GM19043 (cell line): Measurements from ENCODE around the gene MS4A18.

Experiments used
- ATAC-seq: cut with Tn5 transposase; IDR thresholded peaks from one replicate; pipeline ENCODE4 v1.9.1; 2021; ENCODE audit warnings: low read depth; ENCODE audit not compliant: unreplicated experiment

Gene MS4A18

GRCh38 chr11:60764879-60765278 lies 40.4 kb downstream of the MS4A18 start:
- ATAC-seq: peak; percentile 41

- no peak for ATAC-seq
Measured at GRCh38 chr11:60765355-60765754, 40.8 kb downstream of the MS4A18 start.

- no peak for ATAC-seq
Measured at GRCh38 chr11:60766547-60766946, 42.0 kb downstream of the MS4A18 start.

DNA sequence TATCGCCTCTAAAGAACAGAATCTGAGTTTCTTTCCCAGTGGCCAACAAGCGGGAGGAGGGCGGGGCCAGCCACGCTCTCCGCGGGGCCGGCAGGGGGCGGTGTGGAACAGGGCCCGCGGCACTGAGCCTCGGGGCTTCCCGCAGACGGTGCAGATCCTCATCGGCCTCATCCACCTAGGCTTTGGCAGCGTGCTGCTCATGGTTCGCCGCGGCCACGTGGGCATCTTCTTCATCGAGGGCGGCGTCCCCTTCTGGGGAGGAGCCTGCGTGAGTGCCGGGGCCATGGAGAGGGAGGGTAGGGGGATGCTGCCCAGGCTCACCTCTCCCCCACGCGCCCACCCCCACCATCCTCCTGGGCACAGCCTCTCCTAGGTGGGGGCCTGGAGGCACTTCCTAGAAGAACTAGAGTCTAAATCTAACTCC lies 42.9 kb downstream of the MS4A18 start:
- ATAC-seq: no peak

GRCh38 chr11:60768202-60768601 lies 43.7 kb downstream of the MS4A18 start:
- ATAC-seq: no peak

DNA sequence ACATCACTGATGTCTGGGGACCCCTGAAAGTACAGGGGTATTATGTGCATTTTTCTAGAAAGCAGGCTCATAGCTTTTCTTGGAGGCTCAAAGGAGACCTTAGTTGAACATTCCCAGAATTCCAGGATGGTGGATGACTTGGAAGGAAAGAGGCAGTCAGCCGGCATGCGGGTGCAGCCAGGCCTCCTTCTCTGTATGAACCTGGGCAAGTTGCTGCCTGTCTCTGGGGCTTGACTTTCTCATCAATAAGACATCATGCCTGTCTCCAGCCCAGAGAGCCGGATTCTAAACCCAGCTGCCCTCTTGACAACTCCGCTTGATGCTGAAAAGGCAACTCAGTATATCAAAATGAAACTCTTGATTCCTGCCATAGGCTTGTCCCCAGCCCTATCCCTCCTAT lies 44.8 kb downstream of the MS4A18 start:
- ATAC-seq: no peak

GRCh38 chr11:60769811-60770210 lies 45.3 kb downstream of the MS4A18 start:
- no peak for ATAC-seq

- no peak for ATAC-seq
Measured at GRCh38 chr11:60771146-60771545, 46.6 kb downstream of the MS4A18 start.

GRCh38 chr11:60771879-60772525 lies 47.5 kb downstream of the MS4A18 start:
- ATAC-seq: no peak

GRCh38 chr11:60772666-60773065 lies 48.1 kb downstream of the MS4A18 start:
- no peak for ATAC-seq

DNA sequence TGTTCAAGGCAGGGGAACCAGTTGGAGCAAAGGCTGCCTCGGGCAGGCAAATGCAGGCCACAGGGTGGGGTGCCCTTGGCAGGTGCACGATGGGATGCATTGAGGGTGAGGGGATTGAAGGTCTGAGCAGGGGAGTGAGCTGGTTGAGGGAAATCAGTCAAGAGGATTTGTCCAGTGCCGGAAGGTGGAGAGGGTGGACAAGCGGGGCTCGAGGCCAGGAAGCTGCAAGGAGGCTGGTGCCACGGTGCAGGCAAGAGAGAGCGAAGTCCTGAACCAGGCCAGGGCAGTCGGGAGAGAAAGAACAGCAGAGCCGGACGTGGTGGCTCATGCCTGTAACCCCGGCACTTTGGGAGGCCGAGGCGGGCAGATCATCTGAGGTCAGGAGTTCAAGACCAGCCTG lies 50.2 kb downstream of the MS4A18 start:
- no peak for ATAC-seq

DNA sequence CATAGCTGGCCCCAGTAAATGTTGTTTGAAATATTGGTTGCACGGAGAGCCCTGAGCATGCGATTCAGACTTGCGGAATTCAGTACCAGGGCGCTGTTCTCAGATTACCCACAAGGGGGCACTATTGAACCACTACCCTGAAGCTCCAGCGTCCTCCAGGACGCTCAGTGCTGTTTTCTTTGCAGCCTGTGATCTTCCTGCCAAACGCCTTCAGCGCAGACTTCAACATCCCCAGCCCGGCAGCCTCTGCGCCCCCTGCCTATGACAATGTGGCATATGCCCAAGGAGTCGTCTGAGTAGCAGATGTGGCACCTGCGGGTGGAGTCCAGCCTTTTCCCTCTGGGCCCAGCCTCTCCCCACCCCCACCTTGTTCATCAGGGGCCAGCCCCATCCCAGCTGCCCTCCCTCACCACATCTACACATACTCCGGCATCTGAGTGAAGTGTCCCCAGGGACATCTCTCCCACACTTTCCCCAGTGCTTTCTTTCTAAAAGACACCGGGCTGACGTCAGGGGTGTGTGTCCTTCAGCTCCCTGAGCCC lies 51.0 kb downstream of the MS4A18 start:
- ATAC-seq: peak; percentile 74

DNA sequence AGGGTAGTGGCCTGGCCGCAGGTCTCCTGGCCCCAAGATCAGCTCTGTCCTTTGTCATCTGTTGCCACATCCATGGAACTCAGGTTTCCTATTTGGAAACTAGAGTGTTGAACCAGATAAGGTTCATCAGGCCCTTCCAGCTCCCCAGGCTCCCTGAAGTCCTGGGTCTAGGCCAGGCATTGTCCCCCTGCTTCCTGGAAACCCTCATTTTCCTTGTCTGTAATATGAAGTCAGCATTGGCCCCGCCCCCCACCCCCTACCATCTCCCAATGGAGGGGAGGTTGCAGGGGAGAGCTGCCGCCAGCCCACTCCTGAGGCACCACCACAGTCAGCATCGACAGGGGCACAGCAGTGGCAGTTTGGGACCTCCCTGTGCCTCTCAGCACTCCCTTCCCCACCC lies 51.6 kb downstream of the MS4A18 start:
- ATAC-seq: no peak

DNA sequence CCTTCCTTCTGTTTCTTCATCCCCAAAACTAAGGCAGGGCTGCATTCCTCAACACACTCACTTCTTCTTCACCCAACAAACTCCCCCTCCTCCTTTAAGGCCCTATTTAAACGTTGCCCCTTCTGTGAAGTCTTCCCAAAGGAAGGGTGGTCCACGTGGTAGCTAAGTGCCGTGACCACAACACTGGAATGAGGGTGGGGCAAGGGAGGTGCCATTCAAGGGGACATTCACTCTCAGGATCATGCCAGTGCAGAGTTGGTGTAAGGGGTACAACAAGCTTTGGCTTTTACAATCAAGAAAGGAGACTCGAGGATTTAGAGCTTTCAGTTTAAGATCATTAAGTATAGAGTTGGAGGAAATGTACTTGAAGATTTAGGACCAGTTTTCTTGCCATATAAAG lies 52.6 kb downstream of the MS4A18 start:
- ATAC-seq: no peak

DNA sequence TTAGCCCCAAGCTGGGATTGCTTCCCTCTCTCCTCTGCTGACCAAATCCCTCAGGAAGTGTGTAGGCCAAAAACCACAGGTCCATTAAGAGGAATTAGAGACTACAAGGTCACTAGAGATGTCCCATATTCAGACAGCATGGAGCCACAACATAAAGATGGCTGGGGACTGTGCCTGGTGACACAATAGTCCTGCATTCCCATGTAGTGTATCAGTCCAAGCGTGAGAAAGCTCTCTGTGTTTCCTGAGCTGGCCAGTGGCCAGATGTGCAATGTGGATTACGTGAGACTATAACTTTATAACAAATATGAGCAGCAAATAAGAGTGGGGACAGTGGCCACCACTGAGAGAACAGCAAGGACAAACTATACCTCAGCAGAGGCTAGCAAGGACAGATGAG lies 53.1 kb downstream of the MS4A18 start:
- no peak for ATAC-seq

- ATAC-seq: no peak
Measured at GRCh38 chr11:60780065-60780464, 55.5 kb downstream of the MS4A18 start.

DNA sequence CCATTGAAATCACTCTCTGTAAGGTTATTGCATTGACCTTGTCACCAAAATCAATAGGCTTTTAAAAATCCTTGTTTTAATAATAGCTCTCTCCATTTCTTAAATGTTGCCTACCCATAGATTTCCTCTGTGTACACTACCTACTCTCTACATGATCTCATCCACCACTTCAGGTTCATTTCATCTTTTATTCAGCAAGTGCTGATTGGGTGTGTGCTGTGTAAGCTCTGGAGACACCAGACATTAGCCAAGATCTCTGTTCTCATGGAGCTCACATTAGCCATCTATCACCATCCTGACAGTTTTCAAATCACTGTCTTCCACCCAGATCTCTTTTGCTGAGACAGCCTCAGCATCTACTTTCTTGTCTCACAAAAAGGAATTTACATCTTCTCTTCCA lies 56.3 kb downstream of the MS4A18 start:
- ATAC-seq: no peak

GRCh38 chr11:60781286-60781980 lies 56.9 kb downstream of the MS4A18 start:
- ATAC-seq: no peak

- no peak for ATAC-seq
Measured at GRCh38 chr11:60781981-60782316, 57.4 kb downstream of the MS4A18 start.

GRCh38 chr11:60782393-60783140 lies 58.0 kb downstream of the MS4A18 start:
- ATAC-seq: no peak

GRCh38 chr11:60783141-60783484 lies 58.6 kb downstream of the MS4A18 start:
- ATAC-seq: no peak

GRCh38 chr11:60783911-60784310 lies 59.4 kb downstream of the MS4A18 start:
- ATAC-seq: no peak
